ENCODE results near the gene EML4.

Gene EML4

GRCh38 chr2:42321452-42322064 lies 152.4 kb downstream of the EML4 start:
- H3K4me3 ChIP-seq (replicated peaks in 1 of 2; ENCODE audit: low read depth in 2 of 2, low read length in 2 of 2) = no peak overlapping the region
- no peak for DNase-seq (ENCODE audit: low read depth in 2 of 2)
- TF ChIP-seq CTCF (IDR thresholded peaks at IDR 0.05; ENCODE audit: low read depth, low read length) = no peak

- DNase-seq (ENCODE audit: low read depth in 2 of 2) = no peak
- TF ChIP-seq CTCF (IDR thresholded peaks at IDR 0.05; ENCODE audit: low read depth, low read length) = no peak
- no peak overlapping the region for H3K4me3 ChIP-seq (replicated peaks in 1 of 2; ENCODE audit: low read depth in 2 of 2, low read length in 2 of 2)
Observed at GRCh38 chr2:42324244-42324643, 155.1 kb downstream of the EML4 start.

- TF ChIP-seq CTCF (IDR thresholded peaks at IDR 0.05; ENCODE audit: low read depth, low read length) = no peak
- H3K4me3 ChIP-seq (replicated peaks in 1 of 2; ENCODE audit: low read depth in 2 of 2, low read length in 2 of 2) = no peak overlapping the region
- DNase-seq (ENCODE audit: low read depth in 2 of 2) = no peak
Observed at GRCh38 chr2:42324949-42325348, 155.8 kb downstream of the EML4 start.

- H3K4me3 ChIP-seq (replicated peaks in 1 of 2; ENCODE audit: low read depth in 2 of 2, low read length in 2 of 2) = no peak overlapping the region
- DNase-seq (ENCODE audit: low read depth in 2 of 2) = no peak
- TF ChIP-seq CTCF (IDR thresholded peaks at IDR 0.05; ENCODE audit: low read depth, low read length) = no peak
Observed at GRCh38 chr2:42325609-42326008, 156.5 kb downstream of the EML4 start.

GRCh38 chr2:42327125-42327524 lies 158.0 kb downstream of the EML4 start:
- no peak overlapping the region for H3K4me3 ChIP-seq (replicated peaks in 1 of 2; ENCODE audit: low read depth in 2 of 2, low read length in 2 of 2)
- no peak for TF ChIP-seq CTCF (IDR thresholded peaks at IDR 0.05; ENCODE audit: low read depth, low read length)
- DNase-seq (ENCODE audit: low read depth in 2 of 2) = no peak

GRCh38 chr2:42328148-42328833 lies 159.1 kb downstream of the EML4 start:
- H3K4me3 ChIP-seq (replicated peaks in 1 of 2; ENCODE audit: low read depth in 2 of 2, low read length in 2 of 2) = no peak overlapping the region
- TF ChIP-seq CTCF (IDR thresholded peaks at IDR 0.05; ENCODE audit: low read depth, low read length) = peak; percentile 45
- DNase-seq (ENCODE audit: low read depth in 2 of 2) = peak; percentile 68
